Tibial nerve (tissue), 4 donors: Measurements from ENCODE around the gene KCNQ1.

Source experiments
- CTCF ChIP-seq, 5 experiments: fragments of 200-600 bp in 3 of 5; fragments of 450-650 bp in 2 of 5; sonication (generic) in 3 of 5; IDR thresholded peaks; one replicate each; pipeline ENCODE4 v1.5.1; 2016 to 2019; ENCODE audit warnings: antibody characterized with exemption in 5 of 5, mild to moderate bottlenecking in 3 of 5, moderate library complexity in 2 of 5
- EP300 ChIP-seq, 2 donors: sonication (generic); formaldehyde crosslinking; IDR thresholded peaks; one replicate each; pipeline ENCODE4 v1.6.1; 2017; ENCODE audit warnings: antibody characterized with exemption in 2 of 2, mild to moderate bottlenecking in 1 of 2
- POLR2A ChIP-seq, 2 donors: fragments of 450-650 bp; IDR thresholded peaks; one replicate each; pipeline ENCODE4 v1.6.1; 2017; ENCODE audit warnings: antibody characterized with exemption in 2 of 2, mild to moderate bottlenecking in 2 of 2, moderate library complexity in 2 of 2

- peak; percentile 87 to 99 (median 95) for TF ChIP-seq CTCF (IDR thresholded peaks at IDR 0.05)
- TF ChIP-seq POLR2A (IDR thresholded peaks at IDR 0.05), result no peak
- TF ChIP-seq EP300 (IDR thresholded peaks at IDR 0.05), result no peak
These were observed 447.6 kb downstream of the KCNQ1 start for GRCh38 chr11:2892215-2892966.
